Lung microvascular endothelial cell (primary cell): ENCODE results near the gene GCLC. TPM values are rescaled to one million over a fixed set of nuclear protein-coding genes. Genes with fewer than 3 reads are reported as not detected.

ENCODE experiments used
- DNase-seq, 2 donors: peaks; one replicate each; pipeline versions ENCODE4 v3.0.0 to v3.0.0-alpha.2; 2010; ENCODE audit warnings: low read depth in 2 of 2
- total RNA-seq: library from RNA; depleted of rRNA; stranded (reverse); fragments of >200 nt; gene quantifications from 2 replicates; pipeline ENCODE4 v1.2.1, GENCODE V29; 2014

Gene GCLC
- total RNA-seq, 1 donor from 2014 or later = 25.8 TPM

DNA sequence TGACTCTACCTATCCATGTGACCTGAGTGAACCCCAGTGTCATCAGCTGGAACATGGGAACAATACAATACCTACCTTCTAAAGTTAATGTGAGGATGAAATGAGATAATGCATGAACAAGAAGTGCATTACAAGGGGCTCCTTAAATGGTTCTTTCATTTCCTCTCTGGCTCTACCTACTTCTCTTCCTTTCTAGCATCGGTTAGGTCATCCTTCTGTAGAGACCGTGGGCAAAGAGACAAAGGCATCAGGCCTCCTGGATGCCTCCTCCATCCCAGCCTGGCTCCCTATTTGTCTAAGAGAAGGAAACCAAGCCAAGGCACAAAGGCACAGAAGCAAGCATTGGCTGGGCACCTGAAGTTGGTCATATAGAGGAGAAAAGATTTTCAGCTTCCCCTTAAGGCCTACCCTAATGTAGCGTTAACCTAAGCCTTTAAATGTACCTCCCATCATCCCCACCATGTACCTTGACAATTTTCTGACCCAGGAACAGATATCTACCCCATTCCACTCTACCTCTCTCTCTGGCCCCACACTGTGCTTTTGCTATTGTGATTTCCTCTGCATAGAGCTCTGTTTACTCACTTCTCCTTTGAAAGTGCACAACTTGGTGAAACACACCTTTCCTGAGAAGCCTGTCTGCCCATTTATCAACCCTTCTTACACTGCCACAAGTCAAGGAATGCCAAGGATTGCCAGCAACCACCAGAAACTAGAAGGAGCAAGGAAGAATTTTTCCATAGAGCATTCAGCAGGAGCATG lies 86.6 kb downstream of the GCLC start:
- DNase-seq = no peak

GRCh38 chr6:53456809-53457208 lies 88.1 kb downstream of the GCLC start:
- DNase-seq = no peak

DNA sequence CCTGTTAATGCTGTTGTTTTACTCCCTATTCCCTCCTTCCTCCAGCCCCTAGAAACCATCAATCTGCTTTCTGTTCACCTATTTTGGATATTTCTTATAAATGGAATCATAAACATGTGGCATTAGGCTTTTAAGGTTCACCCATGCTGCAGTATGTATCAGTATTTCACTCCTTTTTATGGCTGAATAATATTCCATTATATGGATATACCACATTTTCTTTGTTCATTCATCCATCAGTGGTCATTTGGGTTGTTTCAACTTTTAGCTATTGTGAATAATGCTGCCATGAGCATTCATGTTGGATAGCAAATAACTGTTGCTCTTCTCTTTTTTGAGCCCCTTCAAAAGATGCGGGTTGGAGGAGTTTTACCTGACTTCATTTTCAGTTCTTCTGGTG lies 89.2 kb downstream of the GCLC start:
- no peak for DNase-seq

DNA sequence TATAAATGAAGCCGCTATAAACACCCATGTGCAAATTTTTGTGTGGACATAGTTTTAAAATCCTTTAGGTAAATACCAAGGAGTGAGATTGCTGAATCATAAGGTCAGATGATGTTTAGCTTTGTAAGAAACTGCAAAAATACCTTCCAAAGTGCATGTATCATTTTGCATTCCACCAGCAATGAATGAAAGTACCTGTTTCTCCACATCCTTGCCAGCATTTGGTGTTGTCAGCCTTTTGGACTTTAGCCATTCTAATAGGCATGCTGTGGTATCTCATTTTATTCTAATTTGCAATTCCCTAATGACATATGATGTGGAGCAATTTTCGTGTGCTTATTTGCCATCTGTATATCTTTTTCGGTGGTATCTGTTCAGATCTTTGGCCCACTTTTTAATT lies 93.7 kb downstream of the GCLC start:
- DNase-seq = no peak

- no peak for DNase-seq
Observed at GRCh38 chr6:53447865-53448264, 97.0 kb downstream of the GCLC start.

Other genes starting within 250 kb of the GCLC start
- 62.3 and 67.6 TPM in 2 replicates for gene ELOVL5, start 196.2 kb downstream of the GCLC start, total RNA-seq
- gene KLHL31, start 120.7 kb upstream of the GCLC start, total RNA-seq = under 0.01 TPM in 2 replicates
- 38.4 and 77.8 TPM in 2 replicates for gene LRRC1, start 249.9 kb upstream of the GCLC start, total RNA-seq